ENCODE data around the gene WEE1. TPM values are rescaled to one million over a fixed set of nuclear protein-coding genes. Genes with fewer than 3 reads are reported as not detected.

Gene WEE1
- total RNA-seq, 1 experiment from 2014 or later = 34.5 TPM

DNA sequence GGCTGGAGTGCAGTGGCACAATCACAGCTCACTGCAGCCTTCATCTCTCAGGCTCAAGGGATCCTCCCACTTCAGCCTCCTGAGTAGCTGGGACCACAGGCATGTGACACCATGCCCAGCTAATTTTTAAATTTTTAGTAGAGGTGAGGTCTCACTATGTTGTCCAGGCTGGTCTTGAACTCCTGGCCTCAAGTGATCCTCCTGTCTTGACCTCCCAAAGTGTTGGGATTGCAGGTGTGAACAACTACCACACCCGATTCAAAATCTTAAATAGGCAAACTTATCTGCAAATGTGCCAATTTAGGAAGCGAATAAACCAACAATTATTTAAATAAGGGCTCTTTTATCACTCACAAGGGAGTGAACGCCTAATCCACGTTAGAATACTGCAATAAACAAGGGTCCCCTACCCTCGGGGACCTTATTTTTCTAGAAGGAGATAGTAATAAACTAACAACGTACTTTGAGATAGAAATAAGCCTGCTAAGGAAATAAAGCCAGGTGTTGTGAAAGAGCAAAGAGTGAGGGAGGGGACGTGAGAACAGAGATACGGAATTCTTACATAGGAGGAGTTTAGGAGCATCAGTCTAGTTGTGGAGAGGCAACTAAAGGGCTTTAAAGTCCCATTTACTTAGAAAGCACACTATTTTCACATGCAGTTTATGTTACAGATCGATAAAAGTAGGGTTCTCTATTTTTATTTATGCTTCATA, 3.0 kb upstream of the WEE1 start:
- POLR2A ChIA-PET = interaction anchor here (0.8 to 10.7 kb wide), 2 partner anchors 6 to 176 kb away, joined by 3 to 214 read pairs; partner anchors contain the start of gene WEE1
- Mint-ChIP-seq H3K36me3 (ENCODE audit: insufficient read depth, unreplicated experiment) (peaks cover 16% of the 10 kb centered on the region), H3K27ac (ENCODE audit: low read depth, unreplicated experiment) (peak overlapping the region; percentile 100), H3K27me3 (ENCODE audit: insufficient read depth, unreplicated experiment) (no peaks in the 10 kb centered on the region), H3K4me1 (ENCODE audit: insufficient read depth, unreplicated experiment) (peaks cover 34% of the 10 kb centered on the region), H3K9me3 (ENCODE audit: unreplicated experiment) (no peaks in the 10 kb centered on the region), H3K4me3 (ENCODE audit: unreplicated experiment) (peak overlapping the region; percentile 43)
- no peak for DNase-seq (ENCODE audit: unreplicated experiment)
- intact Hi-C loops (cut with micrococcal nuclease) = loop anchor here (5.0 kb wide), 1 partner anchor 208 kb away; no protein-coding TSS in a partner anchor
- no TSS peak for BruUV-seq (replicated peaks)
- TF ChIP-seq, protein P1, sequence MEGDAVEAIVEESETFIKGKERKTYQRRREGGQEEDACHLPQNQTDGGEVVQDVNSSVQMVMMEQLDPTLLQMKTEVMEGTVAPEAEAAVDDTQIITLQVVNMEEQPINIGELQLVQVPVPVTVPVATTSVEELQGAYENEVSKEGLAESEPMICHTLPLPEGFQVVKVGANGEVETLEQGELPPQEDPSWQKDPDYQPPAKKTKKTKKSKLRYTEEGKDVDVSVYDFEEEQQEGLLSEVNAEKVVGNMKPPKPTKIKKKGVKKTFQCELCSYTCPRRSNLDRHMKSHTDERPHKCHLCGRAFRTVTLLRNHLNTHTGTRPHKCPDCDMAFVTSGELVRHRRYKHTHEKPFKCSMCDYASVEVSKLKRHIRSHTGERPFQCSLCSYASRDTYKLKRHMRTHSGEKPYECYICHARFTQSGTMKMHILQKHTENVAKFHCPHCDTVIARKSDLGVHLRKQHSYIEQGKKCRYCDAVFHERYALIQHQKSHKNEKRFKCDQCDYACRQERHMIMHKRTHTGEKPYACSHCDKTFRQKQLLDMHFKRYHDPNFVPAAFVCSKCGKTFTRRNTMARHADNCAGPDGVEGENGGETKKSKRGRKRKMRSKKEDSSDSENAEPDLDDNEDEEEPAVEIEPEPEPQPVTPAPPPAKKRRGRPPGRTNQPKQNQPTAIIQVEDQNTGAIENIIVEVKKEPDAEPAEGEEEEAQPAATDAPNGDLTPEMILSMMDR (IDR thresholded peaks at IDR 0.05; ENCODE audit: unreplicated experiment) = no peak
- CTCF ChIA-PET = interaction anchor here (0.6 to 0.7 kb wide), 2 partner anchors 9 to 184 kb away, joined by 3 read pairs; no protein-coding TSS in a partner anchor

GRCh38 chr11:9571071-9571762, 2.3 kb upstream of the WEE1 start:
- TF ChIP-seq, protein P1 (IDR thresholded peaks at IDR 0.05; ENCODE audit: unreplicated experiment) = no peak
- no peak for DNase-seq (ENCODE audit: unreplicated experiment)
- H3K9me3 Mint-ChIP-seq (ENCODE audit: unreplicated experiment) = no peaks in the 10 kb centered on the region
- BruUV-seq (replicated peaks) = no TSS peak
- peaks cover 27% of the 10 kb centered on the region for H3K4me1 Mint-ChIP-seq (ENCODE audit: insufficient read depth, unreplicated experiment)
- peak overlapping the region; percentile 54 for H3K27ac Mint-ChIP-seq (ENCODE audit: low read depth, unreplicated experiment)
- ChIA-PET POLR2A (interaction anchor here (0.6 to 1.1 kb wide), 4 partner anchors 42 to 186 kb away, joined by 3 to 8 read pairs (median 3); partner anchors contain the start of gene ZNF143), CTCF (interaction anchor here (0.6 to 0.7 kb wide), 4 partner anchors 9 to 608 kb away, joined by 3 to 5 read pairs (median 3); no protein-coding TSS in a partner anchor)
- intact Hi-C loops (cut with micrococcal nuclease) = loop anchor here (5.0 kb wide), 1 partner anchor 209 kb away; no protein-coding TSS in a partner anchor
- no peaks in the 10 kb centered on the region for H3K27me3 Mint-ChIP-seq (ENCODE audit: insufficient read depth, unreplicated experiment)
- peaks cover 22% of the 10 kb centered on the region for H3K36me3 Mint-ChIP-seq (ENCODE audit: insufficient read depth, unreplicated experiment)
- no peak overlapping the region for H3K4me3 Mint-ChIP-seq (ENCODE audit: unreplicated experiment)

GRCh38 chr11:9571763-9572115, 1.7 kb upstream of the WEE1 start:
- H3K4me1 Mint-ChIP-seq (ENCODE audit: insufficient read depth, unreplicated experiment) = peaks cover 23% of the 10 kb centered on the region
- TF ChIP-seq, protein P1 (IDR thresholded peaks at IDR 0.05; ENCODE audit: unreplicated experiment) = no peak
- H3K9me3 Mint-ChIP-seq (ENCODE audit: unreplicated experiment) = no peaks in the 10 kb centered on the region
- H3K27ac Mint-ChIP-seq (ENCODE audit: low read depth, unreplicated experiment) = peak overlapping the region; percentile 54
- intact Hi-C loops (cut with micrococcal nuclease) = loop anchor here (5.0 kb wide), 1 partner anchor 209 kb away; no protein-coding TSS in a partner anchor
- no peaks in the 10 kb centered on the region for H3K27me3 Mint-ChIP-seq (ENCODE audit: insufficient read depth, unreplicated experiment)
- ChIA-PET CTCF (interaction anchor here (0.7 kb wide), 2 partner anchors 179 to 608 kb away, joined by 3 to 5 read pairs; no protein-coding TSS in a partner anchor), POLR2A (interaction anchor here (0.6 to 2.6 kb wide), 6 partner anchors 40 to 731 kb away, joined by 3 to 45 read pairs (median 10); partner anchors contain the start of gene ZNF143)
- H3K4me3 Mint-ChIP-seq (ENCODE audit: unreplicated experiment) = peak overlapping the region; percentile 73
- DNase-seq (ENCODE audit: unreplicated experiment) = no peak
- BruUV-seq (replicated peaks) = no TSS peak
- peaks cover 25% of the 10 kb centered on the region for H3K36me3 Mint-ChIP-seq (ENCODE audit: insufficient read depth, unreplicated experiment)
